K562 (cell line): ENCODE results near the gene IGSF8. TPM values are rescaled to one million over a fixed set of nuclear protein-coding genes. Genes with fewer than 3 reads are reported as not detected.

ENCODE experiments used
- CBX8 ChIP-seq: fragments of 200-600 bp; sonication (generic); IDR thresholded peaks from 2 replicates; pipeline ENCODE4 v1.6.1; 2012; ENCODE audit warnings: borderline replicate concordance, mixed run types, low read depth, mild to moderate bottlenecking, moderate library complexity, mixed read lengths, low read length, control low read depth, inconsistent platforms; ENCODE audit not compliant: poor library complexity, severe bottlenecking; ENCODE audit errors: extremely low read depth
- GMEB1 ChIP-seq: fragments of 250-450 bp; sonication (Bioruptor Pico); IDR thresholded peaks from 2 replicates; pipeline ENCODE4 v1.4.0; 2020; ENCODE audit warnings: mild to moderate bottlenecking
- KLF13 ChIP-seq: fragments of 450-650 bp; IDR thresholded peaks from 2 replicates; pipeline ENCODE4 v1.6.1; 2016; ENCODE audit warnings: missing genetic modification characterization, low read depth, mild to moderate bottlenecking, missing compliant biosample characterization, moderate library complexity, borderline replicate concordance
- NR2C2 ChIP-seq, 2 experiments: fragments of 200-800 bp in 1 of 2; sonication (Bioruptor generic) in 1 of 2; sonication (generic) in 1 of 2; formaldehyde crosslinking in 1 of 2; IDR thresholded peaks; 2 replicates each; pipeline versions ENCODE4 v1.6.1 to v1.8.0; 2016 to 2022; ENCODE audit warnings: mild to moderate bottlenecking in 1 of 2, missing compliant biosample characterization in 1 of 2, missing genetic modification characterization in 1 of 2, missing genetic modification reagents in 1 of 2
- SMC3 ChIP-seq: conservative IDR thresholded peaks from 2 replicates; pipeline ENCODE4 v1.6.1; 2011; ENCODE audit warnings: low read depth, low read length, improper control_type of control experiment; ENCODE audit not compliant: insufficient read depth
- ZNF263 ChIP-seq: sonication (generic); formaldehyde crosslinking; IDR thresholded peaks from 2 replicates; pipeline ENCODE4 v1.8.0; 2022; ENCODE audit warnings: mild to moderate bottlenecking, missing genetic modification reagents, borderline replicate concordance
- polyA plus RNA-seq, 8 experiments: library from polyadenylated mRNA; depleted of rRNA in 4 of 8; stranded (reverse) in 5 of 8; unstranded in 3 of 8; fragments of >200 nt; fragmentation: Nextera tagmentation in 2 of 8; fragmentation: Illumina TruSeq in 1 of 8; extraction: Ambion mirVana in 2 of 8; extraction: Trizol in 1 of 8; gene quantifications; 2 replicates each; pipeline versions ENCODE4 v1.2.1 to v1.2.3, GENCODE V29; 2011 to 2014; ENCODE audit warnings: inconsistent platforms in 1 of 8, missing spikeins in 1 of 8
- total RNA-seq, 7 experiments: library from RNA; depleted of rRNA in 6 of 7; stranded (reverse); fragments of >200 nt in 6 of 7; fragmentation: Illumina TruSeq in 2 of 7; extraction: Trizol in 2 of 7; gene quantifications; 2 replicates each; pipeline versions ENCODE4 v1.2.1 to v1.2.3, GENCODE V29; 2011 to 2021; ENCODE audit warnings: low replicate concordance in 1 of 7
- TF ChIP-seq, protein P1 (sequence below), 2 experiments: fragments of 450-650 bp; formaldehyde crosslinking in 1 of 2; IDR thresholded peaks; 2 replicates each; pipeline versions ENCODE4 v1.4.0 to v1.6.1; 2014 to 2020; ENCODE audit warnings: mild to moderate bottlenecking in 2 of 2, borderline replicate concordance in 1 of 2, low read depth in 1 of 2
- TF ChIP-seq, protein P2 (sequence below): fragments of 250-450 bp; sonication (Bioruptor Pico); IDR thresholded peaks from 2 replicates; pipeline ENCODE4 v1.8.0; 2022; ENCODE audit warnings: moderate library complexity, mild to moderate bottlenecking, inconsistent platforms

IGSF8 gene
- total and polyA plus RNA-seq, 9 of the 15 experiments (the other 6 are each of a cell fraction or from before 2014, with no cell fraction given) = 0.32 to 11.7 (median 3.2) TPM

DNA sequence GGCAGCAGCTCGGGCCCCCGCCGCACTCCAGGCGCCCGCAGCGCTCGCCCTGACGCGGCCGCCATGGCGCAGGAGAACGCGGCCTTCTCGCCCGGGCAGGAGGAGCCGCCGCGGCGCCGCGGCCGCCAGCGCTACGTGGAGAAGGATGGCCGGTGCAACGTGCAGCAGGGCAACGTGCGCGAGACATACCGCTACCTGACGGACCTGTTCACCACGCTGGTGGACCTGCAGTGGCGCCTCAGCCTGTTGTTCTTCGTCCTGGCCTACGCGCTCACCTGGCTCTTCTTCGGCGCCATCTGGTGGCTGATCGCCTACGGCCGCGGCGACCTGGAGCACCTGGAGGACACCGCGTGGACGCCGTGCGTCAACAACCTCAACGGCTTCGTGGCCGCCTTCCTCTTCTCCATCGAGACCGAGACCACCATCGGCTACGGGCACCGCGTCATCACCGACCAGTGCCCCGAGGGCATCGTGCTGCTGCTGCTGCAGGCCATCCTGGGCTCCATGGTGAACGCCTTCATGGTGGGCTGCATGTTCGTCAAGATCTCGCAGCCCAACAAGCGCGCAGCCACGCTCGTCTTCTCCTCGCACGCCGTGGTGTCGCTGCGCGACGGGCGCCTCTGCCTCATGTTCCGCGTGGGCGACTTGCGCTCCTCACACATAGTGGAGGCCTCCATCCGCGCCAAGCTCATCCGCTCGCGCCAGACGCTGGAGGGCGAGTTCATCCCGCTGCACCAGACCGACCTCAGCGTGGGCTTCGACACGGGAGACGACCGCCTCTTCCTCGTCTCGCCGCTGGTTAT, 14.2 kb downstream of the IGSF8 start (continued):
- TF ChIP-seq, protein P1, sequence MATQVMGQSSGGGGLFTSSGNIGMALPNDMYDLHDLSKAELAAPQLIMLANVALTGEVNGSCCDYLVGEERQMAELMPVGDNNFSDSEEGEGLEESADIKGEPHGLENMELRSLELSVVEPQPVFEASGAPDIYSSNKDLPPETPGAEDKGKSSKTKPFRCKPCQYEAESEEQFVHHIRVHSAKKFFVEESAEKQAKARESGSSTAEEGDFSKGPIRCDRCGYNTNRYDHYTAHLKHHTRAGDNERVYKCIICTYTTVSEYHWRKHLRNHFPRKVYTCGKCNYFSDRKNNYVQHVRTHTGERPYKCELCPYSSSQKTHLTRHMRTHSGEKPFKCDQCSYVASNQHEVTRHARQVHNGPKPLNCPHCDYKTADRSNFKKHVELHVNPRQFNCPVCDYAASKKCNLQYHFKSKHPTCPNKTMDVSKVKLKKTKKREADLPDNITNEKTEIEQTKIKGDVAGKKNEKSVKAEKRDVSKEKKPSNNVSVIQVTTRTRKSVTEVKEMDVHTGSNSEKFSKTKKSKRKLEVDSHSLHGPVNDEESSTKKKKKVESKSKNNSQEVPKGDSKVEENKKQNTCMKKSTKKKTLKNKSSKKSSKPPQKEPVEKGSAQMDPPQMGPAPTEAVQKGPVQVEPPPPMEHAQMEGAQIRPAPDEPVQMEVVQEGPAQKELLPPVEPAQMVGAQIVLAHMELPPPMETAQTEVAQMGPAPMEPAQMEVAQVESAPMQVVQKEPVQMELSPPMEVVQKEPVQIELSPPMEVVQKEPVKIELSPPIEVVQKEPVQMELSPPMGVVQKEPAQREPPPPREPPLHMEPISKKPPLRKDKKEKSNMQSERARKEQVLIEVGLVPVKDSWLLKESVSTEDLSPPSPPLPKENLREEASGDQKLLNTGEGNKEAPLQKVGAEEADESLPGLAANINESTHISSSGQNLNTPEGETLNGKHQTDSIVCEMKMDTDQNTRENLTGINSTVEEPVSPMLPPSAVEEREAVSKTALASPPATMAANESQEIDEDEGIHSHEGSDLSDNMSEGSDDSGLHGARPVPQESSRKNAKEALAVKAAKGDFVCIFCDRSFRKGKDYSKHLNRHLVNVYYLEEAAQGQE (IDR thresholded peaks at IDR 0.05; ENCODE audit: borderline replicate concordance) = peak; percentile 13; the same call in 1 of the 2 replicates
- TF ChIP-seq, protein P1 (CRISPR knock-in tag; IDR thresholded peaks at IDR 0.05; ENCODE audit: low read depth) = no peak
- TF ChIP-seq KLF13 (tag) (no peak), GMEB1 (CRISPR knock-in tag) (no peak), ZNF263 (CRISPR knock-in tag) (peak; percentile 66), NR2C2 (CRISPR knock-in tag; IDR thresholded peaks at IDR 0.05) (0 out of 2 replicates have a peak, but pooled peaks have one; percentile 28), NR2C2 (tag; IDR thresholded peaks at IDR 0.05) (no peak), CBX8 (no peak), SMC3 (peak; percentile 47)
- TF ChIP-seq, protein P2, sequence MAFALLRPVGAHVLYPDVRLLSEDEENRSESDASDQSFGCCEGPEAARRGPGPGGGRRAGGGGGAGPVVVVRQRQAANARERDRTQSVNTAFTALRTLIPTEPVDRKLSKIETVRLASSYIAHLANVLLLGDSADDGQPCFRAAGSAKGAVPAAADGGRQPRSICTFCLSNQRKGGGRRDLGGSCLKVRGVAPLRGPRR (CRISPR knock-in tag) = no peak
- TF ChIP-seq, all 486 proteins: peak for 12
